ENCODE measurements around the gene GDF7. TPM values are rescaled to one million over a fixed set of nuclear protein-coding genes. Genes with fewer than 3 reads are reported as not detected.

Gene GDF7
- total RNA-seq, 2 experiments from 2014 or later = 0.06 TPM

GRCh38 chr2:20675701-20676352, 8.9 kb downstream of the GDF7 start:
- DNase-seq (ENCODE audit: low spot score) = peak; percentile 84
- BruUV-seq (replicated peaks) = no TSS peak
- intact Hi-C loops (cut with micrococcal nuclease; ENCODE audit: unreplicated experiment) = loop anchor here (1.0 to 5.0 kb wide), 4 partner anchors 15 to 286 kb away; partner anchors contain the start of gene LDAH
- CTCF ChIA-PET (ENCODE audit: unreplicated experiment) = interaction anchor here (0.7 to 3.4 kb wide), 10 partner anchors 9 to 148 kb away, joined by 3 to 21 read pairs (median 6); partner anchors contain the start of genes GDF7, HS1BP3 and LDAH
- no peaks in the 10 kb centered on the region for H3K36me3 ChIP-seq (ENCODE audit: insufficient read depth, low read length)
- peak overlapping the region; percentile 0 for H3K4me3 ChIP-seq (ENCODE audit: low read depth, low read length, poor library complexity, severe bottlenecking)
- H3K9me2 ChIP-seq (ENCODE audit: insufficient read depth, low read length) = no peaks in the 10 kb centered on the region
- no peaks in the 10 kb centered on the region for H3K9me3 ChIP-seq (ENCODE audit: low read length)
- peaks cover 38% of the 10 kb centered on the region for H3K4me1 ChIP-seq (ENCODE audit: insufficient read depth, low read length, poor library complexity, severe bottlenecking)
- H3K79me2 ChIP-seq (ENCODE audit: insufficient read depth, low read depth, low read length) = no peaks in the 10 kb centered on the region
- TF ChIP-seq, protein P1, sequence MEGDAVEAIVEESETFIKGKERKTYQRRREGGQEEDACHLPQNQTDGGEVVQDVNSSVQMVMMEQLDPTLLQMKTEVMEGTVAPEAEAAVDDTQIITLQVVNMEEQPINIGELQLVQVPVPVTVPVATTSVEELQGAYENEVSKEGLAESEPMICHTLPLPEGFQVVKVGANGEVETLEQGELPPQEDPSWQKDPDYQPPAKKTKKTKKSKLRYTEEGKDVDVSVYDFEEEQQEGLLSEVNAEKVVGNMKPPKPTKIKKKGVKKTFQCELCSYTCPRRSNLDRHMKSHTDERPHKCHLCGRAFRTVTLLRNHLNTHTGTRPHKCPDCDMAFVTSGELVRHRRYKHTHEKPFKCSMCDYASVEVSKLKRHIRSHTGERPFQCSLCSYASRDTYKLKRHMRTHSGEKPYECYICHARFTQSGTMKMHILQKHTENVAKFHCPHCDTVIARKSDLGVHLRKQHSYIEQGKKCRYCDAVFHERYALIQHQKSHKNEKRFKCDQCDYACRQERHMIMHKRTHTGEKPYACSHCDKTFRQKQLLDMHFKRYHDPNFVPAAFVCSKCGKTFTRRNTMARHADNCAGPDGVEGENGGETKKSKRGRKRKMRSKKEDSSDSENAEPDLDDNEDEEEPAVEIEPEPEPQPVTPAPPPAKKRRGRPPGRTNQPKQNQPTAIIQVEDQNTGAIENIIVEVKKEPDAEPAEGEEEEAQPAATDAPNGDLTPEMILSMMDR (conservative IDR thresholded peaks at IDR 0.05; ENCODE audit: low read length) = no peak
- TF ChIP-seq EZH2phosphoT487 (IDR thresholded peaks at IDR 0.05; ENCODE audit: borderline replicate concordance, low read depth, low read length) = no peak
- H2AFZ ChIP-seq (ENCODE audit: low read length) = peak overlapping the region; percentile 44; the same call in 1 of the 2 replicates
- no peaks in the 10 kb centered on the region for H4K20me1 ChIP-seq (ENCODE audit: insufficient read depth, low read length)
- H3K27ac ChIP-seq (ENCODE audit: low read depth, low read length, poor library complexity, severe bottlenecking) = peak overlapping the region; percentile 86
- H3K4me2 ChIP-seq (ENCODE audit: low read length) = peak overlapping the region; percentile 69
- POLR2A ChIA-PET = interaction anchor here (0.6 to 5.1 kb wide), 15 partner anchors 10 to 327 kb away, joined by 3 to 30 read pairs (median 5); partner anchors contain the start of gene HS1BP3

DNA sequence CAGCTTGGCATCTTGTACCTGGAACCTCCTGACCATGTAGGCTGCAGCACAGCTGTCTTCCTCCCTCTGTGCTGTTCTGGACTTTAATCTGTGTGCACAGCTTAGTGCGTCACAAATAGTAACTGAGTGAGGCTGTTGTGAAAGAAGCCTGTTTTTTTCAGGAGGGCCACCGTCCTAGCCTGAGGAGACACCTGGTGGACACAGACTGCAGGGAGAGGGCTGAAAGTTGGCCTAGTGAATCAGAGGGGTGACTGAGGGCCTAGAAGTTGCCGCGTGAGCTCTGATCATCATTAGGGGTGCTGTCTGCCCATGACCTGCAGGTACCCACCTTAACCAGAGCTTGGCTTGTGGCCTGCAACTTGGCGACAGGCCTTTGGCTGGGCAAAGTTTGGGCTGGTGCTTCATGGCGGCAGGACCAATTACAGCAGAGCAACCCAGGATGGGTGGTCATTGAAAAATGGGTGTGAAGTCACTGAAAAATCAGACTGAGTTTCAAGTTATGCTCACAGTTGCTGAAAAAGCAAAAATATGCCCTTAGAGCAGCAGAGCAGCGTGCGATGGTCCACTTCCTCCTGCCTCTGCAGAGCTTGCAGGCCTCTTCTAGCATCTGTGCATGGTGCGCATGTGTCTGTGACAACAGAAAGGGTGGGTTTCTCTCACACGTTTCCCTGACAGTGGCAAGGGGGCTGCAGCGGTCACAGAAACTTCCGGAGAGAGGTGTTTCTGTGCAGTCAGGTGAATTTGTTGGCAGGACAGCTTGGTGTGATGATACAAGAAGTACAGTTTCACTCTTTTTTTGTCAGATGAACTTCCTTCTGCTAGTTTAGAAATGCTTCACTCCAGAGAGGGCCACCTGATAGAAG, 9.6 kb downstream of the GDF7 start:
- H3K36me3 ChIP-seq (ENCODE audit: insufficient read depth, low read length) = no peaks in the 10 kb centered on the region
- no peak for TF ChIP-seq EZH2phosphoT487 (IDR thresholded peaks at IDR 0.05; ENCODE audit: borderline replicate concordance, low read depth, low read length)
- TF ChIP-seq, protein P1 (conservative IDR thresholded peaks at IDR 0.05; ENCODE audit: low read length) = peak; percentile 46; the same call in 1 of the 2 replicates
- H3K27ac ChIP-seq (ENCODE audit: low read depth, low read length, poor library complexity, severe bottlenecking) = peak overlapping the region; percentile 86
- H3K9me3 ChIP-seq (ENCODE audit: low read length) = no peaks in the 10 kb centered on the region
- peak; percentile 82 for DNase-seq (ENCODE audit: low spot score)
- H3K79me2 ChIP-seq (ENCODE audit: insufficient read depth, low read depth, low read length) = no peaks in the 10 kb centered on the region
- peak overlapping the region; percentile 0 for H3K4me3 ChIP-seq (ENCODE audit: low read depth, low read length, poor library complexity, severe bottlenecking)
- BruUV-seq (replicated peaks) = no TSS peak
- intact Hi-C loops (cut with micrococcal nuclease; ENCODE audit: unreplicated experiment) = loop anchor here (1.0 to 5.0 kb wide), 4 partner anchors 15 to 286 kb away; partner anchors contain the start of gene LDAH
- ChIA-PET CTCF (ENCODE audit: unreplicated experiment) (interaction anchor here (0.7 to 3.4 kb wide), 11 partner anchors 8 to 287 kb away, joined by 3 to 21 read pairs (median 4); partner anchors contain the start of genes GDF7, HS1BP3 and LDAH), POLR2A (interaction anchor here (0.7 to 5.1 kb wide), 20 partner anchors 9 to 328 kb away, joined by 3 to 30 read pairs (median 6); partner anchors contain the start of genes HS1BP3 and LDAH)
- no peaks in the 10 kb centered on the region for H3K9me2 ChIP-seq (ENCODE audit: insufficient read depth, low read length)
- peak overlapping the region; percentile 69 for H3K4me2 ChIP-seq (ENCODE audit: low read length)
- no peaks in the 10 kb centered on the region for H4K20me1 ChIP-seq (ENCODE audit: insufficient read depth, low read length)
- peaks cover 38% of the 10 kb centered on the region for H3K4me1 ChIP-seq (ENCODE audit: insufficient read depth, low read length, poor library complexity, severe bottlenecking)
- peak overlapping the region; percentile 44; the same call in 1 of the 2 replicates for H2AFZ ChIP-seq (ENCODE audit: low read length)

Measured in OCI-LY7 (cell line).